Natural killer cell treated with Interleukin-12 subunit alpha and Interleukin-12 subunit beta and Interleukin-15 and Interleukin-18, amount 100 ng/mL, for 72 hours (primary cell): ENCODE measurements around the gene PTDSS2. TPM values are rescaled to one million over a fixed set of nuclear protein-coding genes. Genes with fewer than 3 reads are reported as not detected.
A peak's percentile ranks its signal among the peaks of the same experiment; 100 is the strongest.
"Not testable (repeated sequence)": the region's sequence is repeated elsewhere in the genome, so short reads cannot be mapped to it uniquely, and the experiment has no call there.

Source experiments
- ATAC-seq, 2 donors: fragments of 150-1000 bp; cut with Tn5 transposase in 1 of 2; sonication (Bioruptor Pico), chemical (Tn5 transposase) in 1 of 2; 2 replicates each; pipeline ENCODE4 v1.10.0; 2021
- DNase-seq: peaks from one replicate; pipeline ENCODE4 v3.0.0; 2022; ENCODE audit warnings: low spot score
- H3K27ac Mint-ChIP-seq, 2 donors: 1 replicate in 1 of 2; 2 replicates in 1 of 2; pipeline ENCODE4 v1.8.0; 2022; ENCODE audit warnings: mixed read lengths in 2 of 2, mild to moderate bottlenecking in 1 of 2, moderate library complexity in 1 of 2
- H3K27me3 Mint-ChIP-seq, 2 donors: 1 replicate in 1 of 2; 2 replicates in 1 of 2; pipeline ENCODE4 v1.8.0; 2022; ENCODE audit warnings: mixed read lengths in 2 of 2
- H3K36me3 Mint-ChIP-seq: one replicate; pipeline ENCODE4 v1.8.0; 2022; ENCODE audit warnings: mixed read lengths
- H3K4me1 Mint-ChIP-seq, 2 donors: 1 replicate in 1 of 2; 2 replicates in 1 of 2; pipeline ENCODE4 v1.8.0; 2022; ENCODE audit warnings: low read depth in 2 of 2, mixed read lengths in 2 of 2, mild to moderate bottlenecking in 1 of 2
- H3K4me3 Mint-ChIP-seq: one replicate; pipeline ENCODE4 v1.8.0; 2022; ENCODE audit warnings: mixed read lengths
- H3K9me3 Mint-ChIP-seq: 2 replicates; pipeline ENCODE4 v1.8.0; 2022; ENCODE audit warnings: mixed read lengths
- total RNA-seq, 2 donors: library from RNA; stranded (reverse); gene quantifications; one replicate each; pipeline ENCODE4 v1.2.3, GENCODE V29; 2022

PTDSS2 gene
- 10 to 100 TPM; 20.6 to 56.9 TPM for total RNA-seq

DNA sequence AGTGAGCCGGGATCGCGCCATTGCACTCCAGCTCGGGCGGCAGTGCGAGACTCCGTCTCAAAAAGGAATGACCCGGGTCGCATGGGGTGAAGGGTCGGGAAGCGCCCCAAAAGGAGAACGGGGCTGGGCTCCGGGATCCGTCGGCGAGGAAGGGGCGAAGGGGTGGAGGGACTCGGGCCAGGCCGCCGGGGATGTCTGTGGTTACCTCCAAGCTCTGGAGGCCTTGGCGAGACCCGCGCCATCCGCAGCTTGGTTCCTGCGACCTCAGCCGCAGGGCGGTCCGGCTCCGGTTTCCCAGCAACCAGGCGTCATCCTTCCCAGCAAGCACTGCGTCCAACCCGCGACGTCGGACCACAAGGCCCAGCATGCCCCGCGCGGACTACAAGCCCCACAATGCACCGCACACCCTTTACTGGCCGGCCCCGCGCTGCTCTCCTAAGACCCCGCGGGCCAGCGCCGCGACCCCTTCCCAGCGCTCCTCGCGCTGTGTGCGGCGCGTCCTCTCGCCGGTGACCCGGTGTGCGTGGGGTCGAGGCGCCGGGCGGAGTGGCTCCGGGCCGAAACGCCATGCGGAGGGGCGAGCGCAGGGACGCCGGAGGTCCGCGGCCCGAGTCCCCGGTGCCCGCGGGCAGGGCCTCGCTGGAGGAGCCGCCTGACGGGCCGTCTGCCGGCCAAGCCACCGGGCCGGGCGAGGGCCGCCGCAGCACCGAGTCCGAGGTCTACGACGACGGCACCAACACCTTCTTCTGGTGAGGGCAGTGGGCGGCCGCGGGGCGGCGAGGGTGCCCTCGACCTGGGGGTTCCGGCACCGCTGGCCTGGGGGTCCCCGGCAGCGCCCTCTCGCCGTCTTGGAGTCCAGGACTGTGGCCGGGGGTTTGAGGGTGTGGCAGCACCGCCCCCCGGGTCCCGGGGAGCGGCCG, at the start of gene PTDSS2:
Gene PTDSS2 (plus strand): TSS at position 391 of the 920 bp plus-strand sequence. CDS start 177 bp downstream, at position 568.
- H3K9me3 Mint-ChIP-seq: no peaks in the 10 kb centered on the region
- H3K4me3 Mint-ChIP-seq: peak within 1 kb of the TSS; percentile 94
- H3K4me1 Mint-ChIP-seq: peaks cover 12 to 20% of the 10 kb centered on the region in 2 donors
- peak; percentile 92 to 93 for ATAC-seq
- no peaks in the 10 kb centered on the region for H3K27me3 Mint-ChIP-seq
- H3K27ac Mint-ChIP-seq: peak within 1 kb of the TSS; percentile 79 to 93
- H3K36me3 Mint-ChIP-seq: peaks cover 11% of the 10 kb centered on the region
- DNase-seq: peak; percentile 95

DNA sequence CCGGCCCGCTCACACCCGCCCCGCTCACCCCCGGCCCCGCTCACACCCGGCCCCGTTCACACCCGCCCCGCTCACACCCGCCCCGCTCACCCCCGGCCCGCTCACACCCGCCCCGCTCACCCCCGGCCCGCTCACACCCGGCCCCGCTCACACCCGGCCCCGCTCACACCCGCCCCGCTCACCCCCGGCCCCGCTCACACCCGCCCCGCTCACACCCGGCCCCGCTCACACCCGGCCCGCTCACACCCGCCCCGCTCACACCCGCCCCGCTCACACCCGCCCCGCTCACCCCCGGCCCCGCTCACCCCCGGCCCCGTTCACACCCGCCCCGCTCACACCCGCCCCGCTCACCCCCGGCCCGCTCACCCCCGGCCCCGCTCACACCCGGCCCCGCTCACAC, 48.9 kb upstream of the PTDSS2 start:
- not testable (repeated sequence) for H3K4me1 Mint-ChIP-seq, H3K27me3 Mint-ChIP-seq, H3K27ac Mint-ChIP-seq, H3K9me3 Mint-ChIP-seq, DNase-seq, H3K4me3 Mint-ChIP-seq, ATAC-seq, H3K36me3 Mint-ChIP-seq

- no peak overlapping the region for H3K4me3 Mint-ChIP-seq
- H3K36me3 Mint-ChIP-seq: no peaks in the 10 kb centered on the region
- peaks cover 0 to 4% of the 10 kb centered on the region in 2 donors for H3K27me3 Mint-ChIP-seq
- no peak overlapping the region for H3K27ac Mint-ChIP-seq
- DNase-seq (peak; percentile 59), ATAC-seq (no peak)
- peaks cover 0 to 7% of the 10 kb centered on the region in 2 donors for H3K4me1 Mint-ChIP-seq
- no peaks in the 10 kb centered on the region for H3K9me3 Mint-ChIP-seq
These were observed 46.9 kb upstream of the PTDSS2 start for GRCh38 chr11:403021-403760.

DNA sequence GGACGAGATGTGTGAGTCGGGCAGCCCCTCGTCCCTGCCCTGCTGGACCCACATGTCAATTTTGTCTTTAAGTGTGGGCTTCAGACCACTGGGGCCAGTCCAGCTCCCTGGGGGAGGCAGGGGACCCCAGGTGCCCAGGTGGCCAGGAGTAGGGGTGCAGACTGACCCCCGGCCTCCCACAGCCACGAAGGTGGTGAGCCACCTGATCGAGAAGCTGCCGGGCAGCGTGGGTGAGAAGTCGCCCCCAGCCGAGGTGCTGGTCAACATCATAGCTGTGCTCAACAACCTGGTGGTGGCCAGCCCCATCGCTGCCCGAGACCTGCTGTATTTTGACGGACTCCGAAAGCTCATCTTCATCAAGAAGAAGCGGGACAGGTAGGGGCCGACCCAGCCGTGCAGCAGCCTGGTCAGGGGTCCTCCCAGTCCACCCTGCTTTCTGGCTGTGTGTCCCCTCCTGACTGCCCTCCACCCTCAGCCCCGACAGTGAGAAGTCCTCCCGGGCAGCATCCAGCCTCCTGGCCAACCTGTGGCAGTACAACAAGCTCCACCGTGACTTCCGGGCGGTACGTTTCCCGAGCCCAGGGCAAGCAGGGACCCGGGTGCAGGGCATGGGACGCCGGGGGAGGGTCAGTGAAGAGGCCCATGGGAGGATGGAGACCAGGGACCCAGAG, 46.2 kb upstream of the PTDSS2 start:
- Mint-ChIP-seq H3K27me3 (peaks cover 0 to 4% of the 10 kb centered on the region in 2 donors), H3K4me3 (no peak overlapping the region), H3K27ac (no peak overlapping the region), H3K36me3 (no peaks in the 10 kb centered on the region), H3K9me3 (no peaks in the 10 kb centered on the region), H3K4me1 (peaks cover 0 to 4% of the 10 kb centered on the region in 2 donors)
- ATAC-seq: no peak
- peak; percentile 62 for DNase-seq

- H3K27ac Mint-ChIP-seq: no peak overlapping the region
- ATAC-seq: no peak
These were observed 45.4 kb upstream of the PTDSS2 start for GRCh38 chr11:404551-405264.

DNA sequence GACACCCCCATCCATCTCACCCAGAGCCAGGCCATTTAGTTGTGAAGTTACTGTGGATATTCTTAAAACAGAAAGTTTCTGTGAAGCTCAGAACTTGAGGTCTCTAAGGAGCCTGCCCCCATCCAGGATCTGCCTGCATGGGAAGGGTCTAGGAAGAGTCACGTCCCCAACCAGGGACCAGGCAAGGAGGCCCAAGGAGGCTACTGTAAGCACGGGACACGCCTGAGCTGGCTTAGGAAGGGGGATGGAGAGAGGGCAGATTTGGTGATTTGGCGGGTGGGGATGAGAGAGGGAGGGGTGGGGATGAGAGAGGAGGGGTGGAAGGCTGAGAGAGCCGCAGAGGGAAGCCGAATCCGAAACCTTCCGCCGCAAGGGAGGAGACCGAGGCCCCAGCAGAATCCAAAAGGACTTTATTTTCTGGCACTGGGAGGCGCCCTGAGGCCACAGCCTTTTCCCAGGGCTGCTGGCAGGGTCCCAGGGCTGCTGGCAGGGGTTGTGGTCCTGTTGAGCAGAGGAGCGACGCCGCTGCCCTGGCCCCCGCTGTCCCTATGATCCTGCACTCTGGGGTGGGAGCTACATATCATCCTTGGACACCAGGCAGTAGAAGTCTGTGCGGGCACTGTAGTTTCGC, 44.6 kb upstream of the PTDSS2 start:
- Mint-ChIP-seq H3K9me3 (no peaks in the 10 kb centered on the region), H3K4me3 (no peak overlapping the region), H3K4me1 (no peaks in the 10 kb centered on the region), H3K27me3 (no peaks in the 10 kb centered on the region), H3K36me3 (no peaks in the 10 kb centered on the region), H3K27ac (no peak overlapping the region)
- ATAC-seq (no peak), DNase-seq (peak; percentile 49)

More at GRCh38 chr11:404551-405264, 45.4 kb upstream of the PTDSS2 start:
- Mint-ChIP-seq H3K4me1 (peaks cover 0 to 2% of the 10 kb centered on the region in 2 donors), H3K4me3 (no peak overlapping the region), H3K36me3 (no peaks in the 10 kb centered on the region), H3K27me3 (peaks cover 0 to 1% of the 10 kb centered on the region in 2 donors), H3K9me3 (no peaks in the 10 kb centered on the region)
- peak; percentile 42 for DNase-seq

DNA sequence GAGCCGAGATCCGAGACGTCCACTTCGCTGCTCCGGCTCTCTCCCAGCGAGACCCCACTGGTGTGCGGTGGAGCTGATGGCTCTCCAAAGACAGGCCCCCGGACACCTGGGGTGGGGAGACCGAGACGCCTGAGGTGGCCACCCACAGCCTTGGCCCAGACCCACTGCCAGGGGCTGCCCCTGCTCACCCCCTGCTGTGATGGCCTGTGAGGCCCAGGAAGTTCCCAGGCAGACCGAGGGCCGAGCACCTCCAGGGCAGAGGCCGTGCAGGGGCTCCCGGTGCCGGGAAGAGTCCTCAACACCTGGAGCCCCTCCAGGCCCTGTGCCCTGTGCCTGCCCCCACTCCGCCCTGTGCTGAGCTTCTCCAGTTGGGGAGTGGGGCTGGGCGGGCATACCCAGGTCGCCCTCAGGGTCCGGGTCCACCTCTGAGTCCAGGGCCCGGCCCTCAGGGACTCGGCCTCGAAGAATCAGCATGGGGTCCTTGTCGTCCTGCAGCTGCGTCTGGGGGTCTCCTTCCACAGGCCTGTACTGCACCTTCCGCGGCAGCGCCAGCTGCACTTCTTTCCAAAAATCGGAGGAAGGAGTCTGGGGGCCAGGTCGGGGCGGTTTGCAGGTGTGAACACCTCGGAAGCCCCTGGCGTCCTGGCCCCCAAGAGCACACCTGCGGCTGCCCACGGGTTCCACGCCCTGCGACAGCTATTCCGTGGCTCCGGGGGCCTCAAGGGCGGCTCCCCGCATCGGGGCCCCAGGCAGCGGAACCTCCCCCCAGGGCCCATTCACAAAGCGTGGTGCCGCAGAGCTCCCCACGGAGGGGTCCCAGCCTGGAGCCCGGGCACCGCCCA, 43.9 kb upstream of the PTDSS2 start:
- Mint-ChIP-seq H3K27me3 (no peaks in the 10 kb centered on the region), H3K4me1 (no peaks in the 10 kb centered on the region), H3K4me3 (no peak overlapping the region), H3K36me3 (no peaks in the 10 kb centered on the region), H3K9me3 (no peaks in the 10 kb centered on the region), H3K27ac (no peak overlapping the region)
- ATAC-seq (no peak), DNase-seq (peak; percentile 57)

DNA sequence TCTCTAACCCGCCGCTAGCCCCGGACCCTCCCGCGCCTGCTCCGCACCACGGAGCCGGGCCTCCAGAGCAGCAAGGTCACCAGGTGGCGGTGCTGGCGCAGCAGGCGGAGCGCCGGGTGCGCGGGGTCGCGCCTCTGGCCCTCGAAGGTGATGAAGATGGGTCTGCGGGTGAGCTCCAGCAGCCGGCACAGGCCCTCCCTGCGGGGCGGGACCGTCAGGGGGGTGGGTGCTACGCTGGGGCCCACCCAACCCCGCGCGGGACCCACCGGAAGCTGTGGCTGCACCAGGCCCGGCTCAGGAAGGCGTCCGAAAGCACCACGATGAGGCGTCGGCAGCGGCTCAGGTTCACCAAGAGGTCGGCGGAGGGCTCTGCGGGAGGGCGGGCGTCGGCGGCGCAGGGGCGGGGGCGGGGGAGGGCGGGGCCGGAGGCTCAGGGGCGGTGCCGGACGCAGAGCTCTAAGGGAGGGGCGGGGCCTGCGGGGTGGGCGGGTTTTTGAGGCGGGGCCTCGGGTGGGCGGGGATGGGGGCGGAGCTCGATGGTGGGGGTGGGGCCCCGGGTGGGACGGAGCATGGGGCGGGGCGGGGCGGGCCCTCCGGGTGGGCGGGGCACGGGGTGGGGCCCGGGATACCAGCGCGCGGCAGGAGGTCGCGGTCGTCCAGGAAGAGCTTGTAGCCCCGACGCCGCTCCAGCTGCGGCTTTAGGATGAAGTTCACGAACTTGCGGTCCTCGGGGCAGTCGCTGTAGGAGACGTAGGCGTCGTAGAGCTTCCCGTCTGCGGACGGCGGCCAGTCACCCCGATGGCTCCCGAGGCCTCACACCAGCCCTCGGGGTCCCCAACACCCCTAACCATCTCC, 43.1 kb upstream of the PTDSS2 start:
- H3K36me3 Mint-ChIP-seq: no peaks in the 10 kb centered on the region
- H3K4me1 Mint-ChIP-seq: no peaks in the 10 kb centered on the region
- DNase-seq: peak; percentile 93
- no peak overlapping the region for H3K4me3 Mint-ChIP-seq
- ATAC-seq: peak; percentile 92
- no peak overlapping the region for H3K27ac Mint-ChIP-seq
- no peaks in the 10 kb centered on the region for H3K27me3 Mint-ChIP-seq
- H3K9me3 Mint-ChIP-seq: no peaks in the 10 kb centered on the region

- H3K27me3 Mint-ChIP-seq: no peaks in the 10 kb centered on the region
- DNase-seq (no peak), ATAC-seq (no peak)
- H3K4me1 Mint-ChIP-seq: no peaks in the 10 kb centered on the region
- no peaks in the 10 kb centered on the region for H3K9me3 Mint-ChIP-seq
- no peak overlapping the region for H3K4me3 Mint-ChIP-seq
- H3K27ac Mint-ChIP-seq: no peak overlapping the region
- H3K36me3 Mint-ChIP-seq: no peaks in the 10 kb centered on the region
These were observed 42.4 kb upstream of the PTDSS2 start for GRCh38 chr11:407651-408123.

DNA sequence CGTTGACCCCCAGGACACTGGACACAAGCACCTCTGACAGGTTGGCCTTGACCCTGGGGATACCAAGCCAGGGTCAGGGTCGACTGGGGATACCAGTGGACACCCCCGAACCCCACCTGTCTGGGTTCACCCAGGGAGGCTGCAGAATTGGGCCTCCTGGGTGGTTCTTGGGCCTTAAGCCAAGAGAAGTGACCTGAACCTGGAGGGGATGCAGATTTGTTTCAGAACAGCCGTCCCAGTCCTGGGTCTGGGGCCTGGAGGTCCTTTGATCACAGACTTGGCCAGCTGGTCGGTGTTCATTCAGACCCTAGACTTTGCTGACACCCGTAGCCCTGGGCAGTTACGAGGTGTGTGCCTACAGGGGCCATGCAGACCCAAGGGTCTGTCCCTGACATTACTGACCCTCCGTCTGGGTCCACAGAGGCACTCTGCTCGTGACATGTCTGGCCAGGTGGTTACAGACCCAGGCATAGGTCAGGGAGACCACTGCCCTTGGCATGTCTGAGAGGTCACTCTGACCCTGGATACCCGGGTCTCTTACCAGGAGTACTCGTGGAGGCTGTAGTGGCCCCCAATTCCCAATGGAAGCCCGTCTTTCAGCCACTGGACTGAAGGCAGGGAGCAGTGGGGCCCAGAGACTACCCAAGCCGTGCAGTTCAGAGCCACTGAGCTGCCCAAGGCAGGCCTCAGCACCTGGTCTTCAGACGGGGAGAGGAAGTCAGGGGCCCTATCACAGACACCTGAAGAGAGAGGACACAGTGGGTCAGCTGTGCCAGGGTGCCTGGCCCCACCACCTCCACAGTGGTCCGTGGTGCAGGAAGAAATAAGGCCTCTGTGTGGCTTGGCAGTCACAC, 41.7 kb upstream of the PTDSS2 start:
- Mint-ChIP-seq H3K36me3 (no peaks in the 10 kb centered on the region), H3K4me3 (no peak overlapping the region), H3K27me3 (no peaks in the 10 kb centered on the region), H3K9me3 (no peaks in the 10 kb centered on the region), H3K4me1 (peaks cover 3 to 5% of the 10 kb centered on the region in 2 donors), H3K27ac (no peak overlapping the region)
- ATAC-seq (no peak), DNase-seq (peak; percentile 49)
